ENCODE results near the gene RNF13. TPM values are rescaled to one million over a fixed set of nuclear protein-coding genes. Genes with fewer than 3 reads are reported as not detected.
A peak's percentile ranks its signal among the peaks of the same experiment; 100 is the strongest.

The RNF13 gene
- total and polyA plus RNA-seq, 2 of the 4 experiments (the other 2 are of a cell fraction): 12.8 to 29.8 TPM

GRCh38 chr3:149971403-149972075, 158.5 kb downstream of the RNF13 start:
- Histone ChIP-seq H3K9me1 (ENCODE audit: insufficient read depth, low read length) (no peaks in the 10 kb centered on the region), H2BK15ac (ENCODE audit: low read depth, low read length) (peak overlapping the region; percentile 47; the same call in 1 of the 3 replicates), H3K14ac (replicated peaks; ENCODE audit: low read depth, low read length) (peak overlapping the region; percentile 97), H3K4me3 (ENCODE audit: insufficient read depth, low read depth, low read length) (peak overlapping the region; percentile 95), H3K36me3 (ENCODE audit: control insufficient read depth, insufficient read depth, low read length) (peaks cover 3% of the 10 kb centered on the region; the same call in 1 of the 2 replicates), H2BK20ac (ENCODE audit: low read depth, low read length) (peak overlapping the region; percentile 35; the same call in 1 of the 2 replicates), H4K91ac (ENCODE audit: insufficient read depth, low read depth, low read length) (peak overlapping the region; percentile 63), H3K4me1 (ENCODE audit: control insufficient read depth, insufficient read depth, low read length) (peaks cover 3% of the 10 kb centered on the region; the same call in 1 of the 2 replicates), H4K8ac (ENCODE audit: low read depth in 2 of 2, low read length in 2 of 2) (peak overlapping the region; percentile 32 to 80), H3K4ac (ENCODE audit: low read depth, low read length) (peak overlapping the region; percentile 87), H3K27ac (ENCODE audit: insufficient read depth, low read length) (peak overlapping the region; percentile 86), H2BK120ac (ENCODE audit: low read depth, low read length) (peak overlapping the region; percentile 42; the same call in 1 of the 2 replicates), H2AFZ (replicated peaks; ENCODE audit: low read length, poor library complexity) (peak overlapping the region; percentile 97), H4K20me1 (ENCODE audit: insufficient read depth, low read length) (peaks cover 9% of the 10 kb centered on the region; the same call in 1 of the 2 replicates), H3K27me3 (ENCODE audit: control insufficient read depth, insufficient read depth, low read length) (no peaks in the 10 kb centered on the region), H3K56ac (ENCODE audit: extremely low read depth, insufficient read depth, low read length) (peak overlapping the region; percentile 92), H3K79me1 (ENCODE audit: low read depth in 1 of 2, low read length in 2 of 2) (peaks cover 4 to 17% of the 10 kb centered on the region in 2 experiments; a peak in 2 of 4 replicates), H3K23ac (ENCODE audit: low read depth, low read length) (peak overlapping the region; percentile 94), H3K9me3 (ENCODE audit: control insufficient read depth, insufficient read depth, low read length) (no peaks in the 10 kb centered on the region), H4K5ac (ENCODE audit: low read depth, low read length) (peak overlapping the region; percentile 6; the same call in 1 of the 2 replicates), H3K9ac (ENCODE audit: low read depth, low read length) (peak overlapping the region; percentile 82), H2BK5ac (ENCODE audit: low read depth, low read length, poor library complexity, severe bottlenecking) (peak overlapping the region; percentile 96), H3K18ac (ENCODE audit: low read depth, low read length) (peak overlapping the region; percentile 64; the same call in 1 of the 2 replicates), H3K4me2 (ENCODE audit: low read depth, low read length) (peak overlapping the region; percentile 97), H2AK5ac (ENCODE audit: low read depth, low read length) (no peak overlapping the region), H2AK9ac (replicated peaks; ENCODE audit: low read depth, low read length, poor library complexity) (peak overlapping the region; percentile 74)
- intact Hi-C loops (cut with micrococcal nuclease) (loop anchor here (2.0 kb wide), 1 partner anchor 107 kb away; no protein-coding TSS in a partner anchor), dilution Hi-C loops (cut with HindIII; ENCODE audit: low sequenced_read_pairs, unreplicated experiment) (no loop called here), in situ Hi-C loops (cut with MboI; ENCODE audit: low sequenced_read_pairs) (no loop called here)
- peak; percentile 64 for DNase-seq
- TF ChIP-seq RAD21 (IDR thresholded peaks at IDR 0.05; ENCODE audit: low read length): 0 out of 2 replicates have a peak, but pooled peaks have one; percentile 0
- TF ChIP-seq RFX5 (IDR thresholded peaks at IDR 0.05; ENCODE audit: low read depth, low read length): no peak
- no peak for TF ChIP-seq CTCF (conservative IDR thresholded peaks at IDR 0.05; ENCODE audit: low read depth, low read length)
- TF ChIP-seq CEBPB (IDR thresholded peaks at IDR 0.05; ENCODE audit: low read depth, low read length): 0 out of 2 replicates have a peak, but pooled peaks have one; percentile 21
- 0 out of 2 replicates have a peak, but pooled peaks have one; percentile 8 for TF ChIP-seq SMC3 (IDR thresholded peaks at IDR 0.05; ENCODE audit: low read depth, low read length)
- TF ChIP-seq NFE2L2 (IDR thresholded peaks at IDR 0.05; ENCODE audit: low read depth, low read length): no peak
- 3% methylated on average over 35 of the region's 42 CpGs; no CpG with 5 or more reads in 1 of the 2 experiments for WGBS, 2 experiments (ENCODE audit: extremely low coverage in 2 of 2, insufficient read length in 1 of 2)
- ChIA-PET CTCF (interaction anchor here (1.2 kb wide), 2 partner anchors 130 to 212 kb away, joined by 3 to 6 read pairs; no protein-coding TSS in a partner anchor), POLR2A (ENCODE audit: unreplicated experiment) (interaction anchor here (0.6 to 2.5 kb wide), 2 partner anchors 213 to 307 kb away, joined by 12 to 17 read pairs; no protein-coding TSS in a partner anchor)
- BruUV-seq (replicated peaks): no TSS peak
- peak; percentile 12 for ATAC-seq (ENCODE audit: low read depth)

Data from IMR-90 (cell line).